Cardiac fibroblast (primary cell): ENCODE data around the gene MED13L.

ENCODE experiments used
- DNase-seq, 2 donors: peaks; one replicate each; pipeline versions ENCODE4 v3.0.0 to v3.0.0-alpha.2; 2010; ENCODE audit warnings: low read depth in 2 of 2
- H3K4me3 ChIP-seq, 2 donors: replicated peaks in 1 of 2; 1 replicate in 1 of 2; 2 replicates in 1 of 2; pipeline ENCODE4 v1.5.1; 2011; ENCODE audit warnings: low read depth in 2 of 2, low read length in 2 of 2, mild to moderate bottlenecking in 2 of 2, moderate library complexity in 1 of 2
- CTCF ChIP-seq: IDR thresholded peaks from one replicate; pipeline ENCODE4 v1.5.1; 2011; ENCODE audit warnings: low read depth, mild to moderate bottlenecking, low read length, inconsistent platforms

The MED13L gene

GRCh38 chr12:116058574-116058973 is 218.9 kb downstream of the MED13L start:
- DNase-seq = no peak
- TF ChIP-seq CTCF = no peak
- no peak overlapping the region for H3K4me3 ChIP-seq

GRCh38 chr12:116057356-116057755 is 220.1 kb downstream of the MED13L start:
- no peak for TF ChIP-seq CTCF
- no peak for DNase-seq
- H3K4me3 ChIP-seq = no peak overlapping the region

- DNase-seq = no peak
- no peak overlapping the region for H3K4me3 ChIP-seq
- no peak for TF ChIP-seq CTCF
Observed at GRCh38 chr12:116055895-116056607, 221.4 kb downstream of the MED13L start.

- H3K4me3 ChIP-seq = no peak overlapping the region
- DNase-seq = no peak
- no peak for TF ChIP-seq CTCF
Observed at GRCh38 chr12:116054280-116054679, 223.2 kb downstream of the MED13L start.

- no peak overlapping the region for H3K4me3 ChIP-seq
- DNase-seq = peak; percentile 95 to 97
- TF ChIP-seq CTCF = no peak
Observed at GRCh38 chr12:116053479-116054200, 223.9 kb downstream of the MED13L start.

GRCh38 chr12:116050275-116050674 is 227.2 kb downstream of the MED13L start:
- no peak overlapping the region for H3K4me3 ChIP-seq
- DNase-seq = no peak
- TF ChIP-seq CTCF = no peak
